HG03521 (cell line): Measurements from ENCODE around the gene C16orf92.

ENCODE experiments used
- ATAC-seq: cut with Tn5 transposase; IDR thresholded peaks from one replicate; pipeline ENCODE4 v1.9.1; 2021; ENCODE audit warnings: mild to moderate bottlenecking, moderate library complexity; ENCODE audit not compliant: unreplicated experiment

The C16orf92 gene

DNA sequence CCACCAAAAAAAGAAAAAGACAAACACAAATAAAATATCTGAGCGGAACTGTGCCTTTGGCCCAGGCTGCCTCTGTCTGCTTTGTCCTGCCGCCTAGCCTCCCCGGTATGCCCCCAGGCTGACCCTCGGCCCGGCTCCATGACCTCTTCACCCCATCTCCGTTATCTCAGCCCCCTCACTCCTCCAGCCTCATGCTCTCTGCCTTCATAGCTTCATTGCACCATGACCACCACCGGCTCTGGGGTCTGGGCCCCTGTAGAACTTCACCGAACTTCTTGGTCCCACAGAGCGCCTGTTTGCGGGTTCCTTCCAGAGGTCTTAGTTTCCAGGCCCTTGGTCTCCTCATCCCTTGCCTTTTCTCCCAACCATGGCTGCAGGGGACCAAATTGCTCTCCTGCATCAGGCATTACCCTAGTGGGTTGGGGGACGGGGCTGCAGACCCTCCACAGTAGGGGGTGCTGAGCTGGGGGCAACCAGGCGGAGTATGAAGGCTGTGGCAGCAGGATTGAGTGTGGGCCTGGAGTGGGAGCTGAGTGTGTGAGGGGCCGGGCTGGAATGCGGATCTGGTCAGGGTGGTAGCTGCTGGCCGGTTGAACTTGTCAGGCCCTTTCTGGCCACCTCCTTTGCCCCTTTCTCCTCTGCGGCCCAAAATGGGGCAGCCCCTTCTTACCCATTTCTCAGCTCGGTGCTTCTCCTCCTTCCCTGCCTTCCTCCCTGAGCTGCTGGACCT, 34.5 kb upstream of the C16orf92 start:
- ATAC-seq, result no peak

DNA sequence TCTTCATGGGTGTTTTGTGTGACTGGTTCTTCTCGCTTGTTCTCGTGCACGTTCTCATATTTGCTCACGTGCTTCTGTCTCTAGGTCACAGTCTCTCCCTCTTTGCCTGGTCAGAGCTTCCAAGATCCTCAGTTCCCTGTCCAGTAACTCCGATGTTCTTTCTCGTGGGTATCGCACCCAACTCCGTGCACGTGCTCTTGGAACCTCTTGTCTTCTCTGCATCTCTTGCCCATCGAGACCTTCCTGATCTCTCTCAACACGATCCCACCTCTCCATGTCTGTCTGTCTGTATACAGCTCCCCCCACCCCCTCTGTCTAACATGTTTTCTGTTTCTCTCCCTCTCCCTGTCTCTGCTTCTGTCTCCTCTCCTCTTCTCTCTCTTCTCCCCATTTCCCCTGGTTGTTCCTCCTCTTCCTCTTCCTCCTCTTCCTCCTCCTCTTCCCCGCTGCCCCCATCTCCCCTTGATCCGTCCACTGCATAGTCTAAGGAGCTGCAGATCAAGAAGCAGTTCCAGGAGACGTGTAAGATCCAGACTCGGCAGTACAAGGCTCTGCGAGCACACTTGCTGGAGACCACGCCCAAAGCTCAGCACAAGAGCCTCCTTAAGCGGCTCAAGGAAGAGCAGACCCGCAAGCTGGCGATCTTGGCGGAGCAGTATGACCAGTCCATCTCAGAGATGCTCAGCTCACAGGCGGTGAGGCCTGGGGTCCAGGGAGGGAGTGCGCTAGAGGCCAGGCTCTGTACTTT, 33.7 kb upstream of the C16orf92 start:
- no peak for ATAC-seq

DNA sequence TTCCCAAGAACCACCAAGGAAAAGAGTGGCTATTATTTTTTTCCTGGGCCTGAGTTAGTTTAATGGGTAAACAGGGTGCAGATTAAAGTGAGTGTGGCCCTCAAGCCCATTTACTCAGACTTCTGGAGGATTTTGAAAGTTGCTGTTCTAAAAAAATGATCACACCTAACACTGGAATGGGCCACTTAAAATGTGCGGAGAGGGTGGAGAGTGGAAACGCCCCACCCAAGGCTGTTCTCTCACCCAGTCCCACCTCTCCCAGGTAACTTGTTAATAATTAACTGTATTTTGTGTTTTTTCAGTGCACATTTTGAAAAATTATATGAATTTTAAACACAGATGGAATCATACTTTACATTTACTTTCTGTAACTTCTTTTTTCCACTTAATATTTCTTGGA, 33.0 kb upstream of the C16orf92 start:
- ATAC-seq, result no peak

DNA sequence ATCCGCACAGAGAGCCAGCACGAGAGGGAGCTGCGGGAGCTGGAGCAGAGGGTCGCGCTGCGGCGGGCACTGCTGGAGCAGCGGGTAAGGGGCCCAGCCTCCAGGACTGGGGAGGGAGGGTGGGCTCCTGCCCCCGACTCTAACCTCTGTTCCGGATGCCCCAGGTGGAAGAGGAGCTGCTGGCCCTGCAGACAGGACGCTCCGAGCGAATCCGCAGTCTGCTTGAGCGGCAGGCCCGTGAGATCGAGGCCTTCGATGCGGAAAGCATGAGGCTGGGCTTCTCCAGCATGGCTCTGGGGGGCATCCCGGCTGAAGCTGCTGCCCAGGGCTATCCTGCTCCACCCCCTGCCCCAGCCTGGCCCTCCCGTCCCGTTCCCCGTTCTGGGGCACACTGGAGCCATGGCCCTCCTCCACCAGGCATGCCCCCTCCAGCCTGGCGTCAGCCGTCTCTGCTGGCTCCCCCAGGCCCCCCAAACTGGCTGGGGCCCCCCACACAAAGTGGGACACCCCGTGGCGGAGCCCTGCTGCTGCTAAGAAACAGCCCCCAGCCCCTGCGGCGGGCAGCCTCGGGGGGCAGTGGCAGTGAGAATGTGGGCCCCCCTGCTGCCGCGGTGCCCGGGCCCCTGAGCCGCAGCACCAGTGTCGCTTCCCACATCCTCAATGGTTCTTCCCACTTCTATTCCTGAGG, 32.0 kb upstream of the C16orf92 start:
- ATAC-seq, result no peak

DNA sequence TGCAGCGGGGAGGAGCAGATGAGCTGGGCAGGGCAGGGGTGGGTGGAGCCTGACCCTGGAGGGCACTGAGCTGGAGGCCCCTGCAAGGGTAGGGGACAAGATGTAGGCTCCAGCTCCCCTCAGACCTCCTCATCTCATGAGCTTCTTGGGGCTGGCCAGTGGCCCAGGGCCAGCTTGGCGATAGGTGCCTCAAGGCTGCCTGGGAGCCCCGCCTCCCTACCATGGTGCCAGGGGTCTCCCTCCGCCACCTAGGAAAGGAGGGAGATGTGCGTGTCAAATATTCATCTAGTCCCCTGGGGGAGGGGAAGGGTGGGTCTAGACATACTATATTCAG, 31.5 kb upstream of the C16orf92 start:
- no peak for ATAC-seq

DNA sequence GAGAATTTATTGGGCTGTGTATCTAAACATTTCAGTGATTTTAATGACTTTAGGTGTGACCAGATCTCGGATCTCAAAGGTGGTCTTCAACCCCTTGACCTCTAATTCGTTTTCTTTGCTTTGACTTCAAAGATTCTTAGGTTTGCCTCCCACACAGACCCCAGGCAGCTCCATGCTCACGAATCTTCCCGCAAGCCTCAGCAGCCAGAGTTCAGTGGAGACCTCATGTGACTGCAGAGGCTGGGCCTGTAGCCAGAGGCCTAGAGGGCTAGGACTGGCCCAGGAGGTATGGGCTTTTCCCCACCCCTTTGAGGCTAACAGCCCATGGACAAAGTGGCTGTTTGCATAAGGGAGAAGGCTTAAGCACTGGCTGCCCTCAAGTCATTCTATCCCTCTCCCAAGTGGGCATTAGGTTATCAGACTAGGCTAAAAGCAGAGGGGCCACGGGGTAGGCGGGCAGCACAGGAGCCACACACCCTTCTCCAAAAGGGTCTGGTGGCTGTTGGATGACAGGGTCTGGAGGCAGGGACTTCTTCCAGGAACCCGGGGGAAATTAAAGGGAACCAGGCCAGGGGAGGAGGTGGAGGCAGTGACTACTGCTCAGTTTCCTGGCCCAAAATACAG, 30.5 kb upstream of the C16orf92 start:
- no peak for ATAC-seq

DNA sequence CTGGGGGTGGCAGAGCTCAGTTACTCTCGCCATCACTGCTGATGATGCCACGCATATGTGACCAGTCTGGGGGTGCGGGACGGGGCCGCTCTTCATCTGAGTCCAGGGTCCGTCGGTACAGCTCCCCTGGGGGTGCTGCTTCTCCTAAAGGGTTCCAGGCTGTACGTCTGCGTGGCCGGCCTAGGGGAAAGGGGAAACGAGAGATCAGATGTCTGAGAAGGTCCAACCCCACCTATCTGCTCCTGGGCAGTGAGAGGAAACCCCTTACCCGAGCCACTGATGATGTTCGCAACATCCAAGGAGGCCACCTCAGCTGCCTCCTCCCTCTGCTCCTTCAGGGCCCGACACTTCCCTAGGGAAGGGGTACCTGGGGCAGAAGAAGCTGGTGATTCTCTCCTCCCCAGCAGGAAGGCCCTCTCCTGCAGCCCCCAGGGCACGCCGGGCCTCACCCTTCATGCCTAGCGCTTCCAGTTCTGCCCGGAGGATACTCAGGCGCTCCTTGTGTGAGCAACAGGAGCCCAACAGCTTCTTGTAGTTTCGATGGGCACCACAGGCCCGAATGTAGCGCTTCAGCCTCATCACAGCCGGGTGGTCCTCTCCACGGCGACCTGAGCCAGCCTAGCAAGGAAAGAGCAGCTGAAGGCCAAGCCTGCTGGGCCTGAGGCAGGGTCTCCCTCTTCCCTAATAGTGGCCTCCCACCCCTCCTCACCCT, 29.7 kb upstream of the C16orf92 start:
- ATAC-seq, result no peak

DNA sequence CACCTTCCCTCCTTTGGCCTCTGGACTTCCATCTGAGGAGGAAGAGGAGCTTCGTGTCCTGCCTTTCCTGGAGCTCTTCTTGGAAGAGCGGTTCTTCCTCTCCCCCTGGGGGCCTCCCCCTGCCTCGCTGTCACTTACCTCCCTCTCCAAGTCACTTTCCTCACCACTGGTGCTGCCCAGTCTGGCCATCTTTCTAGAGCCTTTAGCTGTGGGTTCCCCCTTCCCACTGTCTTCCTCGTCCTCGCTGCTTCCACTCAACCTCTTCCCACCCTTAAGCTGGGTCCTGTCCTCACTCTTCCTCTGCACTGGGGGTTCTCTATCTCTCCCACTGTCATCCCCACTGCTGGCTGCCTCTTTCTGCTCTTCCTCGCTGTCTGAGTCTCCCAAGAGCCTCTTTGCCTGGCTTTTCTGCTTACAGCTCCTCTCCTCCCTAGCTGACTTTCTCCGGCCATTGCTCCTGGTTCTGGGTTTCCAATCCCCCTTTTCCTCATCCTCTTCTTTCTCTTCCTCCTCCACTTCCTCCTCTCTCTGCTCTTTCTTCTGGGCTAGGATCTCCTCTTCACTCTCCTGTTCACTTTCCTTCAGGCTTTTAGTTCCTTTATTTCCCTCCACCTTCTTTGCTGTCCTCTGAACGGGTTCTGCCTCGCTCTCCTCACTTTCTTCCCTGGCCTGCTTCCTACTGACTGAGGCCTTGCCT, 28.9 kb upstream of the C16orf92 start:
- no peak for ATAC-seq

DNA sequence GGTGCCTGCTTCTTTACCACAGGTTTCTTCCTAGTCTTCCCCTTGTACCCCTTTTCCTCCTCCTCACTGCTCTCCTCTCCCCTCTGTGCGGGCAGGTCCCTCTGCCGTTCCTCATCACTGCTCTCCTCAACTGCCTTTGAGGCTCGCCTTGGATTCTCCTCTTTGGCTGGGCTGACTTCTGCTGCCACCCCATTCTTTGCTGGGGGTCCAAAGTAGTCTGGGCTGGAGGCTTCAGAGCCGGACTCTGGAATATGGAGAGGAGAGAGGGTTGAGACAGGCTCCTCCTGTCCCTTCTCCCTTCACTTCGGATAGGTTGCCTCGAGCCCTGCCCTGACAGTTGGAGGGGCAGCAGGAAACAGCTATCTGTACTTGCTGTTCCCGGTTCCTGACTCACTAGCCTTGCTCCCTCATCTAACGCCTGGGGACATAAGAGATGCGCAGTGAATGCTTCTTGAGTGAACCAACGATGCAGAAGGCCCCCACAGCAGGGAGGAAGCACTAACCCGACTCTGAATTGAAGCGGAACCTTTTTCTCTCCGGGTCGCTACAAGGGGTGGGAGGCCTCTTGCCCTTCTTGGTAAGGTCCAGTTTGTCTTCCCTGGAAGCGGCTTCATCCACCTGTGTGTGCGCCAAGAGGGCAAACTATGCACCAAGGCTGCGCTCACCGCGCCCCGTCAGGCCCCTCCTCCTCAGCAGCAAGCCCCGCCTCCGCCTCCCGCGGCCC, 28.2 kb upstream of the C16orf92 start:
- no peak for ATAC-seq

DNA sequence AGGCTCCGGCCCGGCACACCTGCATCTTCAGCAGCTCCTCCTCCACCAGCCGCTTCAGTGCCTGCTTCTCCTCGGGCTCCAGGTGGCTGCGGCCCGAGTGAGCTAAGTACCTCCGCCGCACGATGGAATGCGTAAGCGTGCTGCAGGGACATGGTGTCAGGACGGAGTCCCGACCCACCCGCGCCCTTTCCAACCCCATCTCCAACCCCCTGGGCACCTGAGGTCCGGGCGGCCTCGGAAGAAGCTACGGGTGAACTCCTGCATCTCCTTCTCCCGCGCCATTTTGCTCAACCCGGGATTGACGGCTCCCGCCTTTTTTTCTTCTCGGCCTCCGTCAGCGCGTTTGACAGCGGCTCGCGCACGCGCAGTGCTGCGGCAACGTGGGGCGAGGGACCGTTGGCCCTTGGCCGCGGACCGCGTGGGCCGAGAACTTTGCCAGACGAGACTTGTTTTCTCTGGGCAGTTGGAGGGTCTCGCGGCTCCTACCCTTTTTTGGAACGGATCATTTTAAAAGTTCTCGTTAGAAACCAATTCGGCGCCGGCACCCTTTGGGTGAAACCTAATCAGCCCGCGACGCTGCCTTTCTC, 27.6 kb upstream of the C16orf92 start, which contains the start of gene HIRIP3:
Gene HIRIP3, minus strand, starts transcription at position 294 of the 587 bp plus-strand sequence. Its CDS starts 12 bp downstream, at position 282.
- peak; percentile 46 for ATAC-seq

DNA sequence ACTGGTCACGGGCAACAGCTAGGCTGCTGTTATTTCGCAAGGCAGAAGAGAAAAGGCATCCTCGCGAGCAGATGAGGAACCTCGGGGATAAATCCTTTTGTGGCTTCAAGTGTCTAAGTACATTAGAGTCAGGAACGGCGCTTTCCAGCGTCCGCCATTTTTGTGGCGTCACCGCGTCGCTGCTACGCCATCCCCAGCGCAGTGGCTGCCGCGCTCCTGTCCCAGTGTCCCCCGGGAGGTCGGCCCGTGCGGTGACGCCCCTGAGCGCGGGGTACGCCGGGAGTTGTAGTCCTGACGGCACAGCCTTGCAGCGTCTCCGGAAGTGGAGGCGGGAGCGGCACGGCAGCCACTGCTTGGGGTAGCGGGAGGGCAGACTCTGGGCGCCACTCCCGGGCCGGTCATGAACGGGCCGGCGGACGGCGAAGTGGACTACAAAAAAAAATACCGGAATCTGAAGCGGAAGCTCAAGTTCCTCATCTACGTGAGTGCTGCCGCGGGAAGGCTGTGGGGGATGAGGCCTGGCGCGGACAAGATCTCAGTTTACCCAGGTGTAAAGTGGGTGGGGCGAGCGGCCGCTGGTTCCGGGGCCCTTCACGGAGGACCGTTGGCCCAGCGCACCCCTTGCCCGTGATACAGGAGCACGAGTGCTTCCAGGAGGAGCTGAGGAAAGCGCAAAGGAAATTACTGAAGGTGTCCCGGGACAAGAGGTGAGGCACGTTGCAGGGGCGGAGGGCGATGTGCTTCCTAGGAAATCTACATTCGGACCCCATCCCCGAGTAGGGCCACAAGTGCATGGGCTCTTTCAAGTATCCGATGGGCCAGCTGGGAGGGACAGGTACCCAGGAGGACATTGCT, 26.9 kb upstream of the C16orf92 start, which contains the start of gene INO80E:
Gene INO80E, plus strand, starts transcription at position 331 of the 855 bp plus-strand sequence. Its CDS starts 70 bp downstream, at position 401.
- ATAC-seq, result peak; percentile 90

DNA sequence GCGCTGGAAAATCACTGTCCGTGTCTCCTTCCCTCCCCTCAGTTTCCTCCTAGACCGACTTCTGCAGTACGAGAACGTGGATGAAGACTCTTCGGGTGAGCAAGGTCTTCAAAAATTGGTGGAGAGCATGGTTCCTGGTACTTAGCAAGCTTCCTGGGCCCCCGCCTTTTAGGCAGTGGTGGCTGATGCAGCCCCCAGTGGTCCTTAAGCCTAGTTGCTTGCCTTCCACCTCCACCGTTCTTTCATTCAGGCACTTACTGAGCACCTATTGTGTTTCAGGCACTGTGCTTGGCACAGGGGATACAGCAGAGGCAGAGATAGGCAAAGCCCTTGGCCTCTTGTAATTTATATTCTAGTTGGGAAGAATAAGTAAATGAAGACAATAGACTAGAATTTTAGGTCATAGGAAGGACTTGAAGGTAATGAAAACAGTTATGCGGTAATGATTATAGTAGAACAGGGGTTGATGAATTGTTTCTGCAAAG, 26.2 kb upstream of the C16orf92 start:
- ATAC-seq, result no peak

DNA sequence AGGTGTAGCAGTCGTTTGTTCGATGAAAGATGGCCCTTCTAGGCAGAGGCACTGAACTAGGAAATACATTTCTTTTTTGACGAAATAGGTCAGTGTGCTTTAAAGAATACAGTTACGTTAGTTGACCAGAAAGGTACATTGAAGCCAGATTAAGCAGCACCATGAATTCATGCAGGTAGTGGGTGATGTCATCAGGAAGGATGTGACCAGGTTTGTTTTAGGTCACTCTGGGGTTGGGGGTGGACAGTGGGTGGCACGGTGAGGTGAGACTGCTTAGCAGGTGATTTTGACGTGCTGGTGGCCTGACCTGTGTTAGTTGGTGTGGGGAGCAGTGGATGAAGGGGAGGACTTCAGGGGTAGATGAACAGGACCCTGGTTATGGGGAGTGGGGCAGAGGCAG, 23.4 kb upstream of the C16orf92 start:
- ATAC-seq, result no peak

DNA sequence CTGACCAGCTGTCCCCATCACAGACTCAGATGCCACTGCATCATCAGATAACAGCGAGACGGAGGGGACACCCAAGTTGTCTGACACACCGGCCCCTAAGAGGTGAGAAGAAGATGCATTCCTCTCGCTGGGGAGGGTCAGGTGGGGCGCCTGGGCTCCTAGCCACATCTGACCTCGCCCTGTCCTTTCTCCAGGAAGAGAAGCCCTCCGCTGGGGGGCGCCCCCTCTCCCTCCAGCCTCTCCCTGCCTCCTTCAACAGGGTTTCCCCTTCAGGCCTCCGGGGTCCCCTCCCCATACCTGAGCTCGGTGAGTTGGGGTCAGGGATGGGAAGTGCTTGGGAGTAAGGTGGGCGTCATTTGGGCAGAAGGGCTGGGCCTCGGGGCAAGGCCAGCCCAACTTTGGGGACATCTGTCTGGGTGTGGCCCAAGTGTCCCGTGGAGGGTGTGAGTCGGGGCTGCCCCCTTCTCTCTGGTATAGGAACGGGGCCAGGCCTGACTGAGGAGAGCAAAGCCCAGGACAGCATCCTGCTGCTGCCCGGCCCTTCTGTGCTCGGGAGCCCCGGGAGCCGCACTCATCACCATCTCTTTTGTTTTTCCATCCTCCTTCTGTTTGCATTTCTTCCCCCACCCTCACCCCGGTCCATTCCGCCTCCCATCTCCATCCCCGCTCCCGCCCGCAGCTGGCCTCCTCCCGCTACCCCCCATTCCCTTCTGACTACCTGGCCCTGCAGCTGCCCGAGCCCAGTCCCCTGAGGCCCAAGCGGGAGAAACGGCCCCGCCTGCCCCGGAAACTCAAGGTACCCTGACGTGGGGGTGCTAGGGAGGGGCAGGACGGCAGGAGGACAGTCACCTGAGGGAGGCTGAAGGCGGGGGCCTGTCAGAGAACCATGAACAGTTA, 22.0 kb upstream of the C16orf92 start:
- no peak for ATAC-seq

DNA sequence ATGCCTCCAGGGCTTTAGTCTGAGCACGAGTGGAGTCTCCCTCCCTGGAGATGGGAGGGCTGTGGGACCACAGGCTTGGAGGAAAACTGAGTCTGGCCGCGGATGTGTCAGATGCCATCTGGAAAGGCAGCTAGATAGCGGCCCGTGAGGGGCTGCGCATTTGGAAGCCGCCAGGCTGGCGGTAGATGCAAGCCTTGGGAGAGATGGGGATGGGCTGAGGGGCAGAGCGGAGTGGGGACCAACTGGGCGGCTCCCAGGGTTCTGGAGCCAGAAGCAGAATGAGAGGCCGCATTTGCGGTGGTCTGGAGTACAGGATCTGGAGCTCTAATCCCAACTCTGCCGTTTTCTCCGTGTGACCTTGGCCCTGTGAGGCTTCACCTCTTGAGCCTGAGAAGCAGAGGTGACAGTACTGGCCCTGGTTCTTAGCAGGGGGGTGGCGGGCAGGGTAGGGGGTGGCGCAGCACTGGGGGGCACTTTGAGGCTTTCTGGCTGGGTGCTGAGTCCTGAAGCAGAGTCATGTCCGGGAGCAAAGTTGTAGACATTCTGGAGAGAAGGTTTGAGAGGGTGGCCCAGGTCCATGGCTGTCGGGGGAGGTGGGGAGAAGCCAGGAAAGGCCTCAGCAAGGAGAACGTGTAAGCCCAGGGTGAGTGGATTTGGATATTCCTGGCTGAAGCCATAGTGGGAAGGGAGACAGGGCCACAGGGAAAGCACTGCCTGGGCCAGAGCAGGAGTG, 20.2 kb upstream of the C16orf92 start:
- no peak for ATAC-seq
